ENCODE data around the gene KRT7. TPM values are rescaled to one million over a fixed set of nuclear protein-coding genes. Genes with fewer than 3 reads are reported as not detected.
A peak's percentile ranks its signal among the peaks of the same experiment; 100 is the strongest.
"Not testable (repeated sequence)": the region's sequence is repeated elsewhere in the genome, so short reads cannot be mapped to it uniquely, and the experiment has no call there.

Gene KRT7
- total RNA-seq, 1 experiment from 2014 or later, result 0.80 TPM

GRCh38 chr12:52287816-52288805 is 55.1 kb downstream of the KRT7 start:
- H3K4me3 ChIP-seq (ENCODE audit: insufficient read depth, low read depth, low read length); DNase-seq: not testable (repeated sequence)

GRCh38 chr12:52290483-52291134 is 57.6 kb downstream of the KRT7 start:
- not testable (repeated sequence) for H3K27me3 ChIP-seq (ENCODE audit: control insufficient read depth, insufficient read depth, low read length); H3K4me3 ChIP-seq (ENCODE audit: insufficient read depth, low read depth, low read length); DNase-seq; H3K36me3 ChIP-seq (replicated peaks; ENCODE audit: control insufficient read depth, insufficient read depth, low read length)

More at GRCh38 chr12:52287816-52288805, 55.1 kb downstream of the KRT7 start:
- H3K36me3 ChIP-seq (replicated peaks; ENCODE audit: control insufficient read depth, insufficient read depth, low read length); H3K27me3 ChIP-seq (ENCODE audit: control insufficient read depth, insufficient read depth, low read length): not testable (repeated sequence)

- Histone ChIP-seq H3K4me3 (ENCODE audit: insufficient read depth, low read depth, low read length) (no peak within 1 kb of the TSS), H3K36me3 (replicated peaks; ENCODE audit: control insufficient read depth, insufficient read depth, low read length) (no peaks in the 10 kb centered on the region), H3K27me3 (ENCODE audit: control insufficient read depth, insufficient read depth, low read length) (no peaks in the 10 kb centered on the region)
- peak; percentile 55 for DNase-seq
These were observed 58.4 kb downstream of the KRT7 start, which contains the start of gene KRT81 for GRCh38 chr12:52291267-52291935. Gene KRT81, minus strand, starts transcription at chr12:52291534. Its CDS starts 69 bp downstream, at chr12:52291465.

GRCh38 chr12:52293926-52294325 is 60.9 kb downstream of the KRT7 start:
- DNase-seq, result no peak
- no peak overlapping the region for H3K4me3 ChIP-seq (ENCODE audit: insufficient read depth, low read depth, low read length)
- H3K36me3 ChIP-seq (replicated peaks; ENCODE audit: control insufficient read depth, insufficient read depth, low read length), result no peaks in the 10 kb centered on the region
- H3K27me3 ChIP-seq (ENCODE audit: control insufficient read depth, insufficient read depth, low read length), result no peaks in the 10 kb centered on the region; the same call in 1 of the 2 replicates

GRCh38 chr12:52294803-52295202 is 61.8 kb downstream of the KRT7 start:
- Histone ChIP-seq H3K27me3 (ENCODE audit: control insufficient read depth, insufficient read depth, low read length) (no peaks in the 10 kb centered on the region; the same call in 1 of the 2 replicates), H3K4me3 (ENCODE audit: insufficient read depth, low read depth, low read length) (no peak overlapping the region), H3K36me3 (replicated peaks; ENCODE audit: control insufficient read depth, insufficient read depth, low read length) (no peaks in the 10 kb centered on the region)
- no peak for DNase-seq

GRCh38 chr12:52295663-52296062 is 62.6 kb downstream of the KRT7 start:
- H3K4me3 ChIP-seq (ENCODE audit: insufficient read depth, low read depth, low read length), result no peak overlapping the region
- H3K27me3 ChIP-seq (ENCODE audit: control insufficient read depth, insufficient read depth, low read length), result no peaks in the 10 kb centered on the region; the same call in 1 of the 2 replicates
- DNase-seq, result no peak
- H3K36me3 ChIP-seq (replicated peaks; ENCODE audit: control insufficient read depth, insufficient read depth, low read length), result no peaks in the 10 kb centered on the region

GRCh38 chr12:52296572-52297215 is 63.7 kb downstream of the KRT7 start:
- DNase-seq, result no peak
- no peaks in the 10 kb centered on the region for H3K36me3 ChIP-seq (replicated peaks; ENCODE audit: control insufficient read depth, insufficient read depth, low read length)
- no peaks in the 10 kb centered on the region; the same call in 1 of the 2 replicates for H3K27me3 ChIP-seq (ENCODE audit: control insufficient read depth, insufficient read depth, low read length)
- H3K4me3 ChIP-seq (ENCODE audit: insufficient read depth, low read depth, low read length), result no peak overlapping the region

Other genes starting within 250 kb of the KRT7 start
- 2.2 and 3.6 TPM in 2 replicates for gene TAMALIN, start 226.3 kb upstream of the KRT7 start, total RNA-seq (2014; rRNA removed; shearing (Covaris generic))
- 11.8 and 29.6 TPM in 2 replicates for gene NR4A1, start 181.8 kb upstream of the KRT7 start, total RNA-seq (2014; rRNA removed; shearing (Covaris generic))
- gene ATG101, start 163.3 kb upstream of the KRT7 start, total RNA-seq (2014; rRNA removed; shearing (Covaris generic)), result 67.3 and 75.7 TPM in 2 replicates
- gene SMIM41, start 153.5 kb upstream of the KRT7 start, total RNA-seq (2014; rRNA removed; shearing (Covaris generic)), result not detected in 2 replicates
- gene KRT80, start 41.2 kb upstream of the KRT7 start, total RNA-seq (2014; rRNA removed; shearing (Covaris generic)), result not detected in 2 replicates
- gene KRT86, start 41.4 kb downstream of the KRT7 start, total RNA-seq (2014; rRNA removed; shearing (Covaris generic)), result not detected in 2 replicates
- gene KRT81, start 58.3 kb downstream of the KRT7 start, total RNA-seq (2014; rRNA removed; shearing (Covaris generic)), result not detected in 2 replicates
- 0.10 TPM in 1 of 2 replicates, not detected in the other for gene KRT83, start 88.2 kb downstream of the KRT7 start, total RNA-seq (2014; rRNA removed; shearing (Covaris generic))
- not detected in 2 replicates for gene KRT85, start 134.2 kb downstream of the KRT7 start, total RNA-seq (2014; rRNA removed; shearing (Covaris generic))
- gene KRT84, start 152.4 kb downstream of the KRT7 start, total RNA-seq (2014; rRNA removed; shearing (Covaris generic)), result not detected in 2 replicates
- gene KRT82, start 173.1 kb downstream of the KRT7 start, total RNA-seq (2014; rRNA removed; shearing (Covaris generic)), result not detected in 2 replicates
- gene KRT75, start 201.1 kb downstream of the KRT7 start, total RNA-seq (2014; rRNA removed; shearing (Covaris generic)), result not detected in 2 replicates
- gene KRT6B, start 218.9 kb downstream of the KRT7 start, total RNA-seq (2014; rRNA removed; shearing (Covaris generic)), result not detected in 2 replicates
- gene KRT6C, start 240.6 kb downstream of the KRT7 start, total RNA-seq (2014; rRNA removed; shearing (Covaris generic)), result not detected in 2 replicates